Upper lobe of left lung (tissue), 6 donors: ENCODE results near the gene ASCL5. TPM values are rescaled to one million over a fixed set of nuclear protein-coding genes. Genes with fewer than 3 reads are reported as not detected.

Experiments used
- ATAC-seq, 2 donors: fragments of 200-7000 bp; cut with Tn5 transposase; one replicate each; pipeline ENCODE4 v1.9.1; 2022; ENCODE audit warnings: mild to moderate bottlenecking in 2 of 2, moderate library complexity in 2 of 2; ENCODE audit not compliant: low FRiP score in 2 of 2
- DNase-seq, 2 donors: peaks; one replicate each; pipeline ENCODE4 v3.0.0-alpha.2; 2019 to 2020
- H3K27ac ChIP-seq, 4 donors: fragments of 200-600 bp; sonication (generic); one replicate each; pipeline ENCODE4 v1.5.1; 2016 to 2019
- H3K27me3 ChIP-seq, 4 donors: fragments of 200-600 bp; sonication (generic); one replicate each; pipeline ENCODE4 v1.5.1; 2017 to 2019
- H3K36me3 ChIP-seq, 4 donors: fragments of 200-600 bp; sonication (generic); one replicate each; pipeline ENCODE4 v1.5.1; 2016 to 2019
- H3K4me1 ChIP-seq, 4 donors: fragments of 200-600 bp; sonication (generic); one replicate each; pipeline ENCODE4 v1.5.1; 2018 to 2019
- H3K4me3 ChIP-seq, 4 donors: fragments of 200-600 bp; sonication (generic); one replicate each; pipeline ENCODE4 v1.5.1; 2017 to 2019; ENCODE audit warnings: mild to moderate bottlenecking in 2 of 4, moderate library complexity in 1 of 4
- H3K9me3 ChIP-seq, 4 donors: fragments of 200-600 bp; sonication (generic); one replicate each; pipeline ENCODE4 v1.5.1; 2018 to 2019
- EP300 ChIP-seq, 4 donors: sonication (generic); formaldehyde crosslinking; IDR thresholded peaks; one replicate each; pipeline ENCODE4 v1.5.1; 2017; ENCODE audit warnings: antibody characterized with exemption in 4 of 4, control low read depth in 2 of 4
- POLR2A ChIP-seq, 4 donors: fragments of 450-650 bp; IDR thresholded peaks; one replicate each; pipeline ENCODE4 v1.5.1; 2016 to 2017; ENCODE audit warnings: antibody characterized with exemption in 4 of 4, mild to moderate bottlenecking in 2 of 4
- POLR2AphosphoS5 ChIP-seq, 2 donors: sonication (generic); formaldehyde crosslinking; IDR thresholded peaks; one replicate each; pipeline ENCODE4 v1.5.1; 2017; ENCODE audit warnings: antibody characterized with exemption in 2 of 2
- WGBS, 2 donors: methylation state at CpG; one replicate each; pipeline ENCODE4 v1.1.5; 2017 to 2018; 5-methylcytosine and 5-hydroxymethylcytosine counted together
- total RNA-seq, 6 donors: library from RNA; depleted of rRNA in 4 of 6; stranded (reverse); fragments of >200 nt in 4 of 6; gene quantifications; one replicate each; pipeline versions ENCODE4 v1.1.0 to v1.2.1, GENCODE V29; 2016 to 2021
- TF ChIP-seq, protein P1 (sequence below), 6 experiments: fragments of 450-650 bp in 4 of 6; fragments of 200-600 bp in 2 of 6; sonication (generic) in 2 of 6; IDR thresholded peaks; one replicate each; pipeline ENCODE4 v1.5.1; 2016 to 2019; ENCODE audit warnings: antibody characterized with exemption in 6 of 6
- donor health status: DM: no; HTN: no; CAD: no; lungs with moderate emphysema.
- donor health status: DM: no; HTN: yes; CAD: no; lungs with severe emphysema.

Gene ASCL5
- not detected for total RNA-seq

GRCh38 chr1:201126832-201127754, at the start of gene ASCL5:
Gene ASCL5, minus strand, starts transcription at chr1:201127184. Its CDS starts 11,812 bp downstream, at chr1:201115372.
- ATAC-seq (peak; percentile 28 to 29), DNase-seq (peak; percentile 31 to 72)
- H3K9me3 ChIP-seq: no peaks in the 10 kb centered on the region
- TF ChIP-seq EP300 (IDR thresholded peaks at IDR 0.05): no peak
- TF ChIP-seq, protein P1, sequence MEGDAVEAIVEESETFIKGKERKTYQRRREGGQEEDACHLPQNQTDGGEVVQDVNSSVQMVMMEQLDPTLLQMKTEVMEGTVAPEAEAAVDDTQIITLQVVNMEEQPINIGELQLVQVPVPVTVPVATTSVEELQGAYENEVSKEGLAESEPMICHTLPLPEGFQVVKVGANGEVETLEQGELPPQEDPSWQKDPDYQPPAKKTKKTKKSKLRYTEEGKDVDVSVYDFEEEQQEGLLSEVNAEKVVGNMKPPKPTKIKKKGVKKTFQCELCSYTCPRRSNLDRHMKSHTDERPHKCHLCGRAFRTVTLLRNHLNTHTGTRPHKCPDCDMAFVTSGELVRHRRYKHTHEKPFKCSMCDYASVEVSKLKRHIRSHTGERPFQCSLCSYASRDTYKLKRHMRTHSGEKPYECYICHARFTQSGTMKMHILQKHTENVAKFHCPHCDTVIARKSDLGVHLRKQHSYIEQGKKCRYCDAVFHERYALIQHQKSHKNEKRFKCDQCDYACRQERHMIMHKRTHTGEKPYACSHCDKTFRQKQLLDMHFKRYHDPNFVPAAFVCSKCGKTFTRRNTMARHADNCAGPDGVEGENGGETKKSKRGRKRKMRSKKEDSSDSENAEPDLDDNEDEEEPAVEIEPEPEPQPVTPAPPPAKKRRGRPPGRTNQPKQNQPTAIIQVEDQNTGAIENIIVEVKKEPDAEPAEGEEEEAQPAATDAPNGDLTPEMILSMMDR (IDR thresholded peaks at IDR 0.05): peak in 1 of 6 experiments; percentile 24
- H3K4me1 ChIP-seq: no peaks in the 10 kb centered on the region
- H3K4me3 ChIP-seq: no peak within 1 kb of the TSS
- no peaks in the 10 kb centered on the region for H3K36me3 ChIP-seq
- 63 to 82% methylated on average over 16 to 24 of the region's 24 CpGs for WGBS, 2 donors
- no peak within 1 kb of the TSS for H3K27ac ChIP-seq
- H3K27me3 ChIP-seq: no peaks in the 10 kb centered on the region

GRCh38 chr1:201175820-201176500, 49.0 kb upstream of the ASCL5 start:
- peaks cover 0 to 8% (median 3%) of the 10 kb centered on the region in 4 donors for H3K4me1 ChIP-seq
- DNase-seq: no peak
- no peak for ATAC-seq
- H3K9me3 ChIP-seq: no peaks in the 10 kb centered on the region
- H3K27ac ChIP-seq: no peak overlapping the region
- H3K27me3 ChIP-seq: no peaks in the 10 kb centered on the region
- no peak overlapping the region for H3K4me3 ChIP-seq
- TF ChIP-seq POLR2A (IDR thresholded peaks at IDR 0.05): no peak
- TF ChIP-seq, protein P1 (IDR thresholded peaks at IDR 0.05): no peak
- TF ChIP-seq EP300 (IDR thresholded peaks at IDR 0.05): no peak
- TF ChIP-seq POLR2AphosphoS5 (IDR thresholded peaks at IDR 0.05): no peak
- WGBS, 2 donors: 77% methylated on average over 7 of the region's 7 CpGs
- H3K36me3 ChIP-seq: no peaks in the 10 kb centered on the region

- Histone ChIP-seq H3K9me3 (no peaks in the 10 kb centered on the region), H3K27ac (no peak overlapping the region), H3K27me3 (no peaks in the 10 kb centered on the region), H3K4me1 (peaks cover 0 to 18% (median 5%) of the 10 kb centered on the region in 4 donors), H3K36me3 (no peaks in the 10 kb centered on the region), H3K4me3 (no peak overlapping the region)
- TF ChIP-seq, protein P1 (IDR thresholded peaks at IDR 0.05): no peak
- TF ChIP-seq POLR2AphosphoS5 (IDR thresholded peaks at IDR 0.05) (no peak), POLR2A (IDR thresholded peaks at IDR 0.05) (no peak), EP300 (IDR thresholded peaks at IDR 0.05) (no peak)
- DNase-seq (no peak), ATAC-seq (no peak)
- 65 to 83% methylated on average over 1 of the region's 1 CpG for WGBS, 2 donors
Observed at GRCh38 chr1:201173736-201174135, 46.8 kb upstream of the ASCL5 start.

DNA sequence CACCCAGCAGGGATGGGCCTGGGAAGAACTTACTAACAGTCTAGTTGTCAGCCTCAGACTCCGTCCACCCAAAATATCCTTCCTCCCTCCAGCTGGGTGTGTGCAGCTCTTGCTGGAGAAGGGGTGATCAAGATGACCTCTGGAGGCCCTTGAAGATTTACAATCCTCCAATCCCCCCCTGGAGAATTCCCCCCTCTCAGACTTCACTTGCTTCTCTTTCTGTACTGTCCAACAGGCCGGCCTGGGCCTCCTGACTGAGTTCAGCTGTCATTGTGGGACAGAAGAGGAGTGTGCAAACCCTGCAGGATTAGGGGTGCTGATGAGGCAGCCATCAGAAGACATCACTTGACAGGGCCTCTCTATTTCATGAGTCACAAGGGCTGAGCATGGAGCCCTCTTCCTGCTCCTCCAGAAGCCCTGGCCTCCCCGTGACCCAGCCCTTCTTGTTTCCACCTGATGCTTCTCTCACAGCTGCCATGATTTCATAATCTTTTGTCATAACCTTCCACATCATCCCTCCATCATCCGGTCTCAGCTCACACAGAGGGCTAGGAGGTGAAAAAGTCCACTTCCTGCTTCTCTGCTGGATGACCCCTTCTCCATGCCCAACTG, 46.1 kb upstream of the ASCL5 start:
- no peak for DNase-seq

More for the DNA sequence above, 46.1 kb upstream of the ASCL5 start:
- Histone ChIP-seq H3K4me1 (peaks cover 0 to 18% (median 5%) of the 10 kb centered on the region in 4 donors), H3K27ac (no peak overlapping the region), H3K9me3 (no peaks in the 10 kb centered on the region), H3K27me3 (no peaks in the 10 kb centered on the region), H3K36me3 (no peaks in the 10 kb centered on the region), H3K4me3 (no peak overlapping the region)
- WGBS, 2 donors: 71 to 87% methylated on average over 4 of the region's 4 CpGs
- TF ChIP-seq POLR2A (IDR thresholded peaks at IDR 0.05): no peak
- no peak for TF ChIP-seq POLR2AphosphoS5 (IDR thresholded peaks at IDR 0.05)
- no peak for TF ChIP-seq EP300 (IDR thresholded peaks at IDR 0.05)
- TF ChIP-seq, protein P1 (IDR thresholded peaks at IDR 0.05): no peak
- ATAC-seq: no peak
